GM23338 (cell line): ENCODE measurements around the gene SEC14L3. TPM values are rescaled to one million over a fixed set of nuclear protein-coding genes. Genes with fewer than 3 reads are reported as not detected.
A peak's percentile ranks its signal among the peaks of the same experiment; 100 is the strongest.

Experiments used
- ATAC-seq: fragments of 200-7000 bp; cut with Tn5 transposase; 3 replicates; pipeline ENCODE4 v1.9.1; 2020
- DNase-seq: peaks from one replicate; pipeline ENCODE4 v3.0.0-alpha.2; 2015; ENCODE audit warnings: low spot score
- H2AFZ ChIP-seq: fragments of 200-600 bp; sonication (generic); 2 replicates; pipeline ENCODE4 v1.8.0; 2016; ENCODE audit warnings: antibody characterized with exemption, mild to moderate bottlenecking, moderate library complexity
- H3F3A ChIP-seq: fragments of 200-600 bp; sonication (generic); replicated peaks from 2 replicates; pipeline ENCODE4 v1.8.0; 2017; ENCODE audit warnings: antibody characterized with exemption, mixed run types, low read depth
- H3K27ac ChIP-seq: fragments of 200-600 bp; sonication (generic); 2 replicates; pipeline ENCODE4 v1.6.1; 2016; ENCODE audit warnings: low read depth
- H3K27me3 ChIP-seq: fragments of 200-600 bp; sonication (generic); 2 replicates; pipeline ENCODE4 v1.8.0; 2016; ENCODE audit warnings: mild to moderate bottlenecking, mixed run types, moderate library complexity; ENCODE audit not compliant: insufficient read depth
- H3K36me3 ChIP-seq: fragments of 200-600 bp; sonication (generic); 2 replicates; pipeline ENCODE4 v1.8.0; 2016; ENCODE audit warnings: mild to moderate bottlenecking; ENCODE audit not compliant: insufficient read depth
- H3K4me1 ChIP-seq: fragments of 200-600 bp; sonication (generic); 2 replicates; pipeline ENCODE4 v1.8.0; 2016; ENCODE audit warnings: mild to moderate bottlenecking, moderate library complexity; ENCODE audit not compliant: insufficient read depth
- H3K4me2 ChIP-seq: fragments of 200-600 bp; sonication (generic); 2 replicates; pipeline ENCODE4 v1.7.1; 2017; ENCODE audit warnings: mixed run types
- H3K4me3 ChIP-seq: fragments of 200-600 bp; sonication (generic); 2 replicates; pipeline ENCODE4 v1.6.1; 2016; ENCODE audit warnings: mixed run types
- H3K79me2 ChIP-seq: fragments of 200-600 bp; sonication (generic); replicated peaks from 2 replicates; pipeline ENCODE4 v1.8.0; 2017; ENCODE audit warnings: mild to moderate bottlenecking; ENCODE audit not compliant: insufficient read depth
- H3K9me2 ChIP-seq: fragments of 200-600 bp; sonication (generic); 2 replicates; pipeline ENCODE4 v1.8.0; 2017; ENCODE audit not compliant: insufficient read depth
- H4K20me1 ChIP-seq: fragments of 200-600 bp; sonication (generic); replicated peaks from 2 replicates; pipeline ENCODE4 v1.8.0; 2017; ENCODE audit warnings: mild to moderate bottlenecking; ENCODE audit not compliant: insufficient read depth
- H3K27ac Mint-ChIP-seq: 2 replicates; pipeline ENCODE4 v1.8.0; 2020; ENCODE audit warnings: inconsistent platforms, mild to moderate bottlenecking, moderate library complexity, mixed read lengths
- H3K27me3 Mint-ChIP-seq: 3 replicates; pipeline ENCODE4 v1.8.0; 2022; ENCODE audit warnings: low read depth, mild to moderate bottlenecking, moderate library complexity, mixed read lengths, inconsistent platforms; ENCODE audit not compliant: insufficient read depth, poor library complexity
- H3K36me3 Mint-ChIP-seq: 3 replicates; pipeline ENCODE4 v1.8.0; 2021; ENCODE audit warnings: low read depth, mild to moderate bottlenecking, inconsistent platforms, moderate library complexity, mixed read lengths
- H3K4me1 Mint-ChIP-seq: 3 replicates; pipeline ENCODE4 v1.8.0; 2020; ENCODE audit warnings: mild to moderate bottlenecking, inconsistent platforms, mixed read lengths
- H3K4me3 Mint-ChIP-seq: 3 replicates; pipeline ENCODE4 v1.8.0; 2021; ENCODE audit warnings: moderate library complexity, mild to moderate bottlenecking, inconsistent platforms, mixed read lengths
- H3K9me3 Mint-ChIP-seq: 3 replicates; pipeline ENCODE4 v1.8.0; 2020; ENCODE audit warnings: moderate library complexity, mild to moderate bottlenecking, inconsistent platforms, mixed read lengths
- CREB1 ChIP-seq: fragments of 250-450 bp; sonication (Bioruptor Pico); IDR thresholded peaks from 2 replicates; pipeline ENCODE4 v1.5.0; 2020; ENCODE audit warnings: low read depth, mild to moderate bottlenecking, moderate library complexity
- EZH2 ChIP-seq: fragments of 200-600 bp; sonication (generic); IDR thresholded peaks from one replicate; pipeline ENCODE4 v1.8.0; 2017; ENCODE audit warnings: antibody characterized with exemption, mild to moderate bottlenecking, low read depth; ENCODE audit not compliant: unreplicated experiment
- EZH2phosphoT487 ChIP-seq: fragments of 200-600 bp; sonication (generic); IDR thresholded peaks from one replicate; pipeline ENCODE4 v1.8.1; 2018; ENCODE audit warnings: antibody characterized with exemption; ENCODE audit not compliant: unreplicated experiment
- NANOG ChIP-seq: IDR thresholded peaks from 2 replicates; pipeline ENCODE4 v1.6.1; 2016; ENCODE audit warnings: antibody characterized with exemption, borderline replicate concordance
- POLR2AphosphoS5 ChIP-seq: IDR thresholded peaks from 2 replicates; pipeline ENCODE4 v1.6.1; 2016; ENCODE audit warnings: antibody characterized with exemption, low read depth
- STAT1 ChIP-seq: IDR thresholded peaks from one replicate; pipeline ENCODE4 v1.6.1; 2016; ENCODE audit warnings: antibody characterized with exemption; ENCODE audit not compliant: unreplicated experiment
- ZNF114 ChIP-seq: fragments of 250-450 bp; sonication (Bioruptor Pico); IDR thresholded peaks from 2 replicates; pipeline ENCODE4 v1.5.0; 2020; ENCODE audit warnings: mild to moderate bottlenecking, moderate library complexity
- ZNF331 ChIP-seq: fragments of 250-450 bp; sonication (Bioruptor Pico); IDR thresholded peaks from 2 replicates; pipeline ENCODE4 v1.5.0; 2020; ENCODE audit warnings: low read depth, mild to moderate bottlenecking, moderate library complexity
- polyA plus RNA-seq: library from polyadenylated mRNA; unstranded; fragments of >200 nt; fragmentation: Nextera tagmentation; extraction: Ambion mirVana; gene quantifications from 2 replicates; pipeline ENCODE4 v1.2.1, GENCODE V29; 2016
- total RNA-seq: library from RNA; depleted of rRNA; stranded (reverse); fragments of >200 nt; shearing (Covaris generic); gene quantifications from 2 replicates; pipeline ENCODE4 v1.2.3, GENCODE V29; 2014
- TF ChIP-seq, protein P1 (sequence below), 2 experiments: fragments of 200-600 bp in 1 of 2; sonication (generic) in 1 of 2; conservative IDR thresholded peaks; 2 replicates each; pipeline versions ENCODE4 v1.5.1 to v1.6.1; 2016 to 2017; ENCODE audit warnings: antibody characterized with exemption in 2 of 2, low read depth in 2 of 2, mild to moderate bottlenecking in 2 of 2, moderate library complexity in 1 of 2
- TF ChIP-seq, protein P2 (sequence below): IDR thresholded peaks from one replicate; pipeline ENCODE4 v1.6.1; 2018; ENCODE audit warnings: antibody characterized with exemption; ENCODE audit not compliant: unreplicated experiment
- TF ChIP-seq, protein P3 (sequence below): IDR thresholded peaks from 2 replicates; pipeline ENCODE4 v1.6.1; 2016; ENCODE audit warnings: antibody characterized with exemption

SEC14L3 gene
- total and polyA plus RNA-seq, 2 experiments from 2014 or later: not detected

DNA sequence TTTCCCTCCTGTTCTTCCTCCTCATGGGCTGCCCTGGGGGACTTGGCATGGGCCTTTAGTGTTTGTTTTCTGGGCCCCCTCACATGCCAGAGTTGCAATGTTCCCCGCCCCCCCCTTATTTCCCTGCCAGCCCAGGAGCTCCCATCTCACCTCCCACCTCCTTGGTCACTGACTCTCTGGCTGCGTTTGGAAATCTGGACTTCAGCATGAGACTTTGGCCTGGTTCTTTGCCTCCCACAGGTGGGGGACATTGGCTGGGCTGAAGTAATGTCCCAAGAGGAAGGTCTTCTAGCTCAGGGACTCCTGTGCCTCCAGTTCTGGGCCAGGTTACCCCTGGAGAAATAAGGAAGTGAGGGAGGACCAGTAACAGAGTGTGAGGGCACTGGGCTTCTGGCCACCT, 39.3 kb downstream of the SEC14L3 start (continued):
- TF ChIP-seq EZH2phosphoT487: no peak
- TF ChIP-seq CREB1 (CRISPR knock-in tag): no peak
- TF ChIP-seq, protein P1, sequence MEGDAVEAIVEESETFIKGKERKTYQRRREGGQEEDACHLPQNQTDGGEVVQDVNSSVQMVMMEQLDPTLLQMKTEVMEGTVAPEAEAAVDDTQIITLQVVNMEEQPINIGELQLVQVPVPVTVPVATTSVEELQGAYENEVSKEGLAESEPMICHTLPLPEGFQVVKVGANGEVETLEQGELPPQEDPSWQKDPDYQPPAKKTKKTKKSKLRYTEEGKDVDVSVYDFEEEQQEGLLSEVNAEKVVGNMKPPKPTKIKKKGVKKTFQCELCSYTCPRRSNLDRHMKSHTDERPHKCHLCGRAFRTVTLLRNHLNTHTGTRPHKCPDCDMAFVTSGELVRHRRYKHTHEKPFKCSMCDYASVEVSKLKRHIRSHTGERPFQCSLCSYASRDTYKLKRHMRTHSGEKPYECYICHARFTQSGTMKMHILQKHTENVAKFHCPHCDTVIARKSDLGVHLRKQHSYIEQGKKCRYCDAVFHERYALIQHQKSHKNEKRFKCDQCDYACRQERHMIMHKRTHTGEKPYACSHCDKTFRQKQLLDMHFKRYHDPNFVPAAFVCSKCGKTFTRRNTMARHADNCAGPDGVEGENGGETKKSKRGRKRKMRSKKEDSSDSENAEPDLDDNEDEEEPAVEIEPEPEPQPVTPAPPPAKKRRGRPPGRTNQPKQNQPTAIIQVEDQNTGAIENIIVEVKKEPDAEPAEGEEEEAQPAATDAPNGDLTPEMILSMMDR (conservative IDR thresholded peaks at IDR 0.05; ENCODE audit: low read depth in 2 of 2): no peak
- no peak for TF ChIP-seq NANOG
- TF ChIP-seq, protein P2, sequence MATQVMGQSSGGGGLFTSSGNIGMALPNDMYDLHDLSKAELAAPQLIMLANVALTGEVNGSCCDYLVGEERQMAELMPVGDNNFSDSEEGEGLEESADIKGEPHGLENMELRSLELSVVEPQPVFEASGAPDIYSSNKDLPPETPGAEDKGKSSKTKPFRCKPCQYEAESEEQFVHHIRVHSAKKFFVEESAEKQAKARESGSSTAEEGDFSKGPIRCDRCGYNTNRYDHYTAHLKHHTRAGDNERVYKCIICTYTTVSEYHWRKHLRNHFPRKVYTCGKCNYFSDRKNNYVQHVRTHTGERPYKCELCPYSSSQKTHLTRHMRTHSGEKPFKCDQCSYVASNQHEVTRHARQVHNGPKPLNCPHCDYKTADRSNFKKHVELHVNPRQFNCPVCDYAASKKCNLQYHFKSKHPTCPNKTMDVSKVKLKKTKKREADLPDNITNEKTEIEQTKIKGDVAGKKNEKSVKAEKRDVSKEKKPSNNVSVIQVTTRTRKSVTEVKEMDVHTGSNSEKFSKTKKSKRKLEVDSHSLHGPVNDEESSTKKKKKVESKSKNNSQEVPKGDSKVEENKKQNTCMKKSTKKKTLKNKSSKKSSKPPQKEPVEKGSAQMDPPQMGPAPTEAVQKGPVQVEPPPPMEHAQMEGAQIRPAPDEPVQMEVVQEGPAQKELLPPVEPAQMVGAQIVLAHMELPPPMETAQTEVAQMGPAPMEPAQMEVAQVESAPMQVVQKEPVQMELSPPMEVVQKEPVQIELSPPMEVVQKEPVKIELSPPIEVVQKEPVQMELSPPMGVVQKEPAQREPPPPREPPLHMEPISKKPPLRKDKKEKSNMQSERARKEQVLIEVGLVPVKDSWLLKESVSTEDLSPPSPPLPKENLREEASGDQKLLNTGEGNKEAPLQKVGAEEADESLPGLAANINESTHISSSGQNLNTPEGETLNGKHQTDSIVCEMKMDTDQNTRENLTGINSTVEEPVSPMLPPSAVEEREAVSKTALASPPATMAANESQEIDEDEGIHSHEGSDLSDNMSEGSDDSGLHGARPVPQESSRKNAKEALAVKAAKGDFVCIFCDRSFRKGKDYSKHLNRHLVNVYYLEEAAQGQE: no peak
- no peak for TF ChIP-seq STAT1
- TF ChIP-seq, protein P3, sequence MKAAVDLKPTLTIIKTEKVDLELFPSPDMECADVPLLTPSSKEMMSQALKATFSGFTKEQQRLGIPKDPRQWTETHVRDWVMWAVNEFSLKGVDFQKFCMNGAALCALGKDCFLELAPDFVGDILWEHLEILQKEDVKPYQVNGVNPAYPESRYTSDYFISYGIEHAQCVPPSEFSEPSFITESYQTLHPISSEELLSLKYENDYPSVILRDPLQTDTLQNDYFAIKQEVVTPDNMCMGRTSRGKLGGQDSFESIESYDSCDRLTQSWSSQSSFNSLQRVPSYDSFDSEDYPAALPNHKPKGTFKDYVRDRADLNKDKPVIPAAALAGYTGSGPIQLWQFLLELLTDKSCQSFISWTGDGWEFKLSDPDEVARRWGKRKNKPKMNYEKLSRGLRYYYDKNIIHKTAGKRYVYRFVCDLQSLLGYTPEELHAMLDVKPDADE: no peak
- TF ChIP-seq EZH2: no peak

DNA sequence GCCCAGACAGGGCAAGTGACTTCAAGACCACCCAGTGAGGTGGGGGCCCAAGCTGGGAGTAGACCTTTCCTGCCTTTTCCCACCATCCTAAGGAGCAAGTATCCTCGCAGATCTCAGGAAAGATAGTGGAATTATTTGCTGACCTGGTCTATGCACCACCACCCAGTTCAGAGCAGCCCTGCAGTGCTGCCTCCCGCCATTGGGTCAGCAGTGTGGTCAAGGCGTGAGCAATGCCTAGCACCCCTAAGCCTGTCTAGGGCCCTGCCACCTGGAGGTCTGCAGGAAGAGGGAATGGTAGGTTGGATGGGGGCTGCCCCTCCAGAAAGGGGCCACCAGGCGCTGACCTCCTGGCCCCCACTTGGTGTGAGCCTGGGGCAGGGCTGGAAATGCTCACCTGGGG, 39.7 kb downstream of the SEC14L3 start:
- Histone ChIP-seq H3K4me2 (no peak overlapping the region), H3K79me2 (no peaks in the 10 kb centered on the region), H3K27me3 (no peaks in the 10 kb centered on the region), H3F3A (peaks cover 3% of the 10 kb centered on the region; the same call in 1 of the 2 replicates), H3K36me3 (no peaks in the 10 kb centered on the region; the same call in 1 of the 2 replicates), H3K4me3 (no peak overlapping the region), H2AFZ (no peak overlapping the region), H3K27ac (no peak overlapping the region), H3K4me1 (no peaks in the 10 kb centered on the region), H4K20me1 (no peaks in the 10 kb centered on the region), H3K9me2 (0 out of 2 replicates have a peak, but pooled peaks cover 4% of the 10 kb centered on the region)
- peaks cover 8% of the 10 kb centered on the region for H3K27me3 Mint-ChIP-seq
- peaks cover 7% of the 10 kb centered on the region for H3K9me3 Mint-ChIP-seq
- H3K27ac Mint-ChIP-seq: no peak overlapping the region
- H3K4me3 Mint-ChIP-seq: no peak overlapping the region
- peaks cover 15% of the 10 kb centered on the region for H3K4me1 Mint-ChIP-seq
- ATAC-seq: peak; percentile 34; the same call in 2 of the 3 replicates
- H3K36me3 Mint-ChIP-seq: peaks cover 14% of the 10 kb centered on the region
- no peak for DNase-seq
- TF ChIP-seq EZH2phosphoT487: no peak
- TF ChIP-seq ZNF331 (CRISPR knock-in tag): no peak
- TF ChIP-seq ZNF114 (CRISPR knock-in tag): no peak
- TF ChIP-seq NANOG: no peak
- no peak for TF ChIP-seq POLR2AphosphoS5
- TF ChIP-seq EZH2: no peak
- TF ChIP-seq, protein P1 (conservative IDR thresholded peaks at IDR 0.05; ENCODE audit: low read depth in 2 of 2): no peak
- TF ChIP-seq CREB1 (CRISPR knock-in tag): no peak
- TF ChIP-seq STAT1: no peak
